LHCN-M2 (cell line): Measurements from ENCODE around the gene SOHLH1. TPM values are rescaled to one million over a fixed set of nuclear protein-coding genes. Genes with fewer than 3 reads are reported as not detected.

Experiments used
- DNase-seq: peaks from one replicate; pipeline ENCODE4 v3.0.0-alpha.2; 2012; ENCODE audit warnings: low read depth
- total RNA-seq: library from RNA; depleted of rRNA; stranded (reverse); fragments of >200 nt; gene quantifications from 2 replicates; pipeline ENCODE4 v1.2.3, GENCODE V29; 2014; rRNA removed

The SOHLH1 gene
- total RNA-seq, 1 experiment from 2014 or later, result not detected

GRCh38 chr9:135661816-135662560 is 37.3 kb downstream of the SOHLH1 start:
- peak; percentile 11 for DNase-seq

- no peak for DNase-seq
Observed at GRCh38 chr9:135660407-135660806, 38.9 kb downstream of the SOHLH1 start.

- no peak for DNase-seq
Observed at GRCh38 chr9:135659252-135659651, 40.0 kb downstream of the SOHLH1 start.

DNA sequence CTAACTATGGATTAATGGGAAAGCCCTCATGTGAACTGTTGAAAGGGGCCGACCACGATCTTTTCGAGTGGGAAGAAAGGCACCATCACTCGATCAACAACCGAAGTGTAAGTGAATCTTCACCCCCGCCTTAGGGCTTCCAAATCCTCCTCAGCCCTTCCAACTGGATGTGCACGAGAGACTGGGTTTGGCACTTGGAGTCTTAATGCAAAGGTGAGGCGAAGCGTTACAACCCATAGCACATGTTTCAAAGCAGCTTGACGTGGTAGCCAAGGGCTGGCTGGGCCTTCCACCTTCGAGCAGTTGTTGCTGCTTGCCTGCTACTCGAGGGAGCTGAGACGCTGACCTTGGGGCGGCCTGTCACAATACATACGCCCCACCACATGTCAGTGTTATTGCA is 41.9 kb downstream of the SOHLH1 start:
- no peak for DNase-seq

- DNase-seq, result no peak
Observed at GRCh38 chr9:135655317-135655716, 44.0 kb downstream of the SOHLH1 start.

- DNase-seq, result no peak
Observed at GRCh38 chr9:135650408-135650807, 48.9 kb downstream of the SOHLH1 start.

- no peak for DNase-seq
Observed at GRCh38 chr9:135649508-135649907, 49.8 kb downstream of the SOHLH1 start.

- DNase-seq, result no peak
Observed at GRCh38 chr9:135648494-135649410, 50.5 kb downstream of the SOHLH1 start.

DNA sequence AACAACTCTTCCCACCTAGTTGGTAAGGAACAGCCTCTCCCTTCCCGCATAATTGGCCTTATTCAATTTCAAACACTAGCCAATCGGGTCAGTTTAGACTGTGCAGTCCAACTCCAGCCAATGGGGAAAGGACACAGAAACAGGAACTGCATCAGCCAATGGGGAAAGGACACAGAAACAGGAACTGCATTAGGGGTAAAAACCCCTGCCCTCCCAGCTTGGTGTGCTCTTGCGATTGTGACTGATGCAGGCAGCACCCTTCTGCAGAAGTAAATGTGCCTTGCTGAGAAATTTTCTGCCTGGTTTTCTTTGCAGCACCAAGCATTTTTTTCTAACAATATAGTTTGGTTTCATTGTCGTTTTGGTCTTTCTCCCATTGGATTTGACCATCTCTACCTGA is 51.4 kb downstream of the SOHLH1 start:
- DNase-seq, result no peak

GRCh38 chr9:135644631-135645218 is 54.6 kb downstream of the SOHLH1 start:
- DNase-seq, result no peak

Other genes with a start within 250 kb of the SOHLH1 start
- 8.1 and 9.2 TPM in 2 replicates for gene PPP1R26, start 219.7 kb downstream of the SOHLH1 start, total RNA-seq
- 52.3 and 54.2 TPM in 2 replicates for gene MRPS2, start 198.8 kb downstream of the SOHLH1 start, total RNA-seq
- not detected in 2 replicates for gene LCN1, start 178.0 kb downstream of the SOHLH1 start, total RNA-seq
- gene OBP2A, start 153.4 kb downstream of the SOHLH1 start, total RNA-seq, result not detected in 2 replicates
- not detected in 2 replicates for gene PAEP, start 137.7 kb downstream of the SOHLH1 start, total RNA-seq
- gene GLT6D1, start 59.9 kb downstream of the SOHLH1 start, total RNA-seq, result not detected in 2 replicates
- not detected in 2 replicates for gene LCN9, start 36.2 kb downstream of the SOHLH1 start, total RNA-seq
- not detected in 2 replicates for gene KCNT1, start 2.7 kb upstream of the SOHLH1 start, total RNA-seq
- gene CAMSAP1, start 208.1 kb upstream of the SOHLH1 start, total RNA-seq, result 30.1 and 32.0 TPM in 2 replicates